Mesenteric fat pad (tissue), 1 donor: ENCODE results near the gene GREB1L. TPM values are rescaled to one million over a fixed set of nuclear protein-coding genes. Genes with fewer than 3 reads are reported as not detected.
"Not testable (repeated sequence)": the region's sequence is repeated elsewhere in the genome, so short reads cannot be mapped to it uniquely, and the experiment has no call there.

Experiments used
- DNase-seq: peaks from one replicate; pipeline ENCODE4 v3.0.0-alpha.2; 2020; ENCODE audit warnings: low spot score
- total RNA-seq: library from RNA; stranded (reverse); fragmentation: NEBNext Ultra II Directional; extraction: Animal tissue kit (Norgen Biotek cat#: 25700); gene quantifications from one replicate; pipeline ENCODE4 v1.2.1, GENCODE V29; 2021
- donor health status: DM: yes; HTN: yes; CAD: no.

Gene GREB1L
- total RNA-seq, 1 donor from 2014 or later = 8.6 TPM

- no peak for DNase-seq
Measured at GRCh38 chr18:21303895-21304294, 61.9 kb downstream of the GREB1L start.

GRCh38 chr18:21305621-21306020 lies 63.6 kb downstream of the GREB1L start:
- DNase-seq = no peak

- DNase-seq = no peak
Measured at GRCh38 chr18:21306368-21306767, 64.3 kb downstream of the GREB1L start.

GRCh38 chr18:21307578-21307977 lies 65.5 kb downstream of the GREB1L start:
- no peak for DNase-seq

GRCh38 chr18:21309248-21309647 lies 67.2 kb downstream of the GREB1L start:
- DNase-seq = no peak

GRCh38 chr18:21311980-21312379 lies 69.9 kb downstream of the GREB1L start:
- DNase-seq = not testable (repeated sequence)

GRCh38 chr18:21313576-21313975 lies 71.5 kb downstream of the GREB1L start:
- DNase-seq = no peak

GRCh38 chr18:21314724-21315123 lies 72.7 kb downstream of the GREB1L start:
- DNase-seq = no peak

- DNase-seq = not testable (repeated sequence)
Measured at GRCh38 chr18:21315126-21315525, 73.1 kb downstream of the GREB1L start.

GRCh38 chr18:21315741-21316197 lies 73.7 kb downstream of the GREB1L start:
- DNase-seq = no peak

GRCh38 chr18:21316296-21316695 lies 74.3 kb downstream of the GREB1L start:
- DNase-seq = no peak

- no peak for DNase-seq
Measured at GRCh38 chr18:21321711-21322110, 79.7 kb downstream of the GREB1L start.

GRCh38 chr18:21327101-21327500 lies 85.1 kb downstream of the GREB1L start:
- DNase-seq = no peak

GRCh38 chr18:21330122-21330701 lies 88.2 kb downstream of the GREB1L start:
- no peak for DNase-seq

GRCh38 chr18:21331065-21331464 lies 89.0 kb downstream of the GREB1L start:
- DNase-seq = no peak

- DNase-seq = no peak
Measured at GRCh38 chr18:21335927-21336488, 94.0 kb downstream of the GREB1L start.

- DNase-seq = no peak
Measured at GRCh38 chr18:21336846-21337245, 94.8 kb downstream of the GREB1L start.

- no peak for DNase-seq
Measured at GRCh38 chr18:21341141-21341540, 99.1 kb downstream of the GREB1L start.

GRCh38 chr18:21342372-21342771 lies 100.3 kb downstream of the GREB1L start:
- no peak for DNase-seq

- no peak for DNase-seq
Measured at GRCh38 chr18:21344860-21345259, 102.8 kb downstream of the GREB1L start.

- DNase-seq = no peak
Measured at GRCh38 chr18:21345840-21346239, 103.8 kb downstream of the GREB1L start.

- DNase-seq = no peak
Measured at GRCh38 chr18:21359746-21360145, 117.7 kb downstream of the GREB1L start.

- no peak for DNase-seq
Measured at GRCh38 chr18:21361307-21361880, 119.4 kb downstream of the GREB1L start.
